GM23338 (cell line): ENCODE data around the gene GAB2.

Source experiments
- CTCF ChIP-seq, 2 experiments: fragments of 200-600 bp in 1 of 2; sonication (generic) in 1 of 2; conservative IDR thresholded peaks; 2 replicates each; pipeline versions ENCODE4 v1.5.1 to v1.6.1; 2016 to 2017; ENCODE audit warnings: antibody characterized with exemption in 2 of 2, low read depth in 2 of 2, mild to moderate bottlenecking in 2 of 2, moderate library complexity in 1 of 2
- ETS1 ChIP-seq: IDR thresholded peaks from 2 replicates; pipeline ENCODE4 v1.6.1; 2016; ENCODE audit warnings: antibody characterized with exemption
- EZH2 ChIP-seq: fragments of 200-600 bp; sonication (generic); IDR thresholded peaks from one replicate; pipeline ENCODE4 v1.8.0; 2017; ENCODE audit warnings: antibody characterized with exemption, mild to moderate bottlenecking, low read depth; ENCODE audit not compliant: unreplicated experiment
- JUNB ChIP-seq: IDR thresholded peaks from one replicate; pipeline ENCODE4 v1.6.1; 2016; ENCODE audit warnings: antibody characterized with exemption; ENCODE audit not compliant: unreplicated experiment
- REST ChIP-seq: IDR thresholded peaks from one replicate; pipeline ENCODE4 v1.6.1; 2018; ENCODE audit warnings: antibody characterized with exemption; ENCODE audit not compliant: unreplicated experiment
- STAT1 ChIP-seq: IDR thresholded peaks from one replicate; pipeline ENCODE4 v1.6.1; 2016; ENCODE audit warnings: antibody characterized with exemption; ENCODE audit not compliant: unreplicated experiment
- ZNF114 ChIP-seq: fragments of 250-450 bp; sonication (Bioruptor Pico); IDR thresholded peaks from 2 replicates; pipeline ENCODE4 v1.5.0; 2020; ENCODE audit warnings: mild to moderate bottlenecking, moderate library complexity

- no peak for TF ChIP-seq CTCF (conservative IDR thresholded peaks at IDR 0.05; ENCODE audit: low read depth in 2 of 2)
- no peak for TF ChIP-seq EZH2
- no peak for TF ChIP-seq ZNF114 (CRISPR knock-in tag)
- TF ChIP-seq REST = no peak
- TF ChIP-seq STAT1 = no peak
- no peak for TF ChIP-seq ETS1
- no peak for TF ChIP-seq JUNB
Observed at GRCh38 chr11:78338138-78338537, 79.5 kb downstream of the GAB2 start.
